Stimulated activated memory B cell treated with anti-CD40 and anti-IgM and Interleukin-4, amounts not matched to agents 10 μg/mL and 1 μg/mL and 100 μg/mL, for 72 hours (primary cell): ENCODE measurements around the gene DTX1.

Experiments used
- ATAC-seq: fragments of 150-1000 bp; cut with Tn5 transposase; 2 replicates; pipeline ENCODE4 v1.10.0; 2021
- H3K27ac Mint-ChIP-seq: one replicate; pipeline ENCODE4 v1.8.0; 2022; ENCODE audit warnings: mild to moderate bottlenecking, mixed read lengths
- H3K27me3 Mint-ChIP-seq: one replicate; pipeline ENCODE4 v1.8.0; 2022; ENCODE audit warnings: mixed read lengths
- H3K36me3 Mint-ChIP-seq: one replicate; pipeline ENCODE4 v1.8.0; 2022; ENCODE audit warnings: mixed read lengths
- H3K4me1 Mint-ChIP-seq: one replicate; pipeline ENCODE4 v1.8.0; 2022; ENCODE audit warnings: mixed read lengths
- H3K4me3 Mint-ChIP-seq: one replicate; pipeline ENCODE4 v1.8.0; 2022; ENCODE audit warnings: mild to moderate bottlenecking, moderate library complexity, mixed read lengths
- H3K9me3 Mint-ChIP-seq: one replicate; pipeline ENCODE4 v1.8.0; 2022; ENCODE audit warnings: mixed read lengths

DTX1 gene

DNA sequence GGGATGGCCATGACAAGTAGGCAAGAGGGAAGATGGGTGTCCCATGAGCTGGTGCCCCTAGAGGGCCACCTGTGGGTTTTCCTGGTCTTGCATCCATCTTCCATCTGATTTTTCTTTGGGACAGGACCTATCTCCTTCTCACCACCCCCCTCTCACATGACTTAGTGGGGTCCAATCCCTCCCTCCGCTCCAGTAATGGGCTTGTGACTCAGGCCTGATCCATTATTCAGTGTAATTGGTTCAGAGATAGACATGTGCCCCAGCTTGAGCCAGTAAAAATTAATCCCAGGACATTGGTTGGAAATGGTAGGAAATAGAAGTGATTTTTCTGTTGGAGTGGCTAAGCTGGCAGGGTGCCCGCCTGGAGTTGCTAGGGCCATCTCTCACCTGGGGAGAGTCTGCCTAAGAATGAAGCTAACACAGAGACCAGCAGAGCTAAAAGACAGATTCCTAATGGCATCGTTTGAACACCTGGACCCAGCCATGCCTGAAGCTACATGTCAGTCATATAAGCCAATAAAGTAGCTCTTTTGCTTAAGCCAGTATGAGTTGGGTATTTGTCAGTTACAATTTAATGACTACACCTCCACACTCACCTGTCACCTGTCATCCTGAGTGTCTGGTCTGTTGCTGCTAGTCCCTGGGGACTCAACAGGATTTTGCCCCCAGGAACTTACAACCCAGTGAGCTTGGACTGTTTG, 64.3 kb downstream of the DTX1 start:
- peaks cover 58% of the 10 kb centered on the region for H3K36me3 Mint-ChIP-seq
- H3K27ac Mint-ChIP-seq, result no peak overlapping the region
- ATAC-seq, result peak; percentile 31
- peaks cover 25% of the 10 kb centered on the region for H3K27me3 Mint-ChIP-seq
- no peak overlapping the region for H3K4me3 Mint-ChIP-seq
- no peaks in the 10 kb centered on the region for H3K9me3 Mint-ChIP-seq
- peaks cover 5% of the 10 kb centered on the region for H3K4me1 Mint-ChIP-seq

DNA sequence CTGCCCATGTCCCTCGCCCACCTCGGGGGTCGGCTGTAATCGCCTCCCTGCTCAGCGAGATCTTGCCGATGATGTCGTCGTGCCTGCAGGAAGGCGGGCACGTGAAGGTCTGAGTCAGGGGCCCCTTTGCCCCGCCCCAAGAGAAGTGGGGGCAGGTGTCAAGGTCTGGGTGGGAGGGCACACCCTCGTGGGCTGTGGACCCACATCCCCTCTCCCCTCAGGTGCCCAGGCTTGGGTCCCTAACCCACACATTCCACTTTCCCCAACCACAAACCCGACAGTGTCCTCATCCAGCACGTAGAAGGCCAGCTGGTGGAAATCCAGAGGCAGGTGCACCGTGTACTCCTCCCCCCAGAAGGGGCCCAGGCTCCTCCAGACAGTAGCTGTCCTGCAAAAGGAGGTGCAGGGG, 71.3 kb downstream of the DTX1 start:
- peaks cover 47% of the 10 kb centered on the region for H3K4me1 Mint-ChIP-seq
- peaks cover 55% of the 10 kb centered on the region for H3K36me3 Mint-ChIP-seq
- H3K4me3 Mint-ChIP-seq, result no peak overlapping the region
- no peaks in the 10 kb centered on the region for H3K9me3 Mint-ChIP-seq
- H3K27me3 Mint-ChIP-seq, result peaks cover 6% of the 10 kb centered on the region
- no peak for ATAC-seq
- H3K27ac Mint-ChIP-seq, result no peak overlapping the region

DNA sequence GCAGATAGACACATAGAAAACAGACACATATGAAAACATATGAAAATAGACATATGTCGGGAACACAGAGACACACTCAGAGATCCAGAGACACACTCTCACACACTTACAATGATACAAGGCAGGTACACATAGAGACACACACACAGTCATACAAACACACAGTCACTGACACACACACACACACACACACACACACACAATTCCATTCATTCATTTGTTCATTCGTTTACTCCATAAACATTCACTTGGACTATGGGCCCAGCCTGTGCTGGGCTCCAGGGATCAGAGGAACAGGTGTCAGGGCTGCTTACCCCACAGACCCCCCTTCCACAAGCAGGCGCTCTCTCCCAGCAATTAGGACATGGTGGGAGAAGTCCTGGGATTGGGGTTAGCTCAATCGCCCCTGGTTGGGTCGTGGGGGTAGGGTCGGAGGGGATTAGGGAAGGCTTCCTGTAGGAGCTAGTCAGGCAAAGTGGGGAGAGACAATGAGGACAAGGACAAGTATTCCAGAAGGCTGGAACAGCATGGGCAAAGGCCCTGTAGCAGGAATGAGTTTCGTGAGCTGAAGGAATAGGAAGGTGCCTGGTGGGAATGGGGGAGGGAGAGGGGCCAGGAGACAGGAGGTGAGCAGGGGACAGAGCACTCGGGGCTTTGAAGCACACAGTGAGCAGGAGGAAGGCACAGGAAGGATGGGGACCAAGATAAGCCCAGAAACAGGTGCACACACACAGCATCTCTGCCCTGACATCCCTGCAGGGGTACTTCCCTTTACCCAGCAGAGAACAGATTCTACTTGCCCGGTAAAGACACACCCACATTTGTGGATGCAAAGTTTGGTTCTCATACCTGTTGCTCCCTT, 72.5 kb downstream of the DTX1 start:
- Mint-ChIP-seq H3K27ac (no peak overlapping the region), H3K9me3 (no peaks in the 10 kb centered on the region), H3K27me3 (no peaks in the 10 kb centered on the region), H3K36me3 (peaks cover 50% of the 10 kb centered on the region), H3K4me1 (peaks cover 49% of the 10 kb centered on the region), H3K4me3 (no peak overlapping the region)
- peak; percentile 31 for ATAC-seq

DNA sequence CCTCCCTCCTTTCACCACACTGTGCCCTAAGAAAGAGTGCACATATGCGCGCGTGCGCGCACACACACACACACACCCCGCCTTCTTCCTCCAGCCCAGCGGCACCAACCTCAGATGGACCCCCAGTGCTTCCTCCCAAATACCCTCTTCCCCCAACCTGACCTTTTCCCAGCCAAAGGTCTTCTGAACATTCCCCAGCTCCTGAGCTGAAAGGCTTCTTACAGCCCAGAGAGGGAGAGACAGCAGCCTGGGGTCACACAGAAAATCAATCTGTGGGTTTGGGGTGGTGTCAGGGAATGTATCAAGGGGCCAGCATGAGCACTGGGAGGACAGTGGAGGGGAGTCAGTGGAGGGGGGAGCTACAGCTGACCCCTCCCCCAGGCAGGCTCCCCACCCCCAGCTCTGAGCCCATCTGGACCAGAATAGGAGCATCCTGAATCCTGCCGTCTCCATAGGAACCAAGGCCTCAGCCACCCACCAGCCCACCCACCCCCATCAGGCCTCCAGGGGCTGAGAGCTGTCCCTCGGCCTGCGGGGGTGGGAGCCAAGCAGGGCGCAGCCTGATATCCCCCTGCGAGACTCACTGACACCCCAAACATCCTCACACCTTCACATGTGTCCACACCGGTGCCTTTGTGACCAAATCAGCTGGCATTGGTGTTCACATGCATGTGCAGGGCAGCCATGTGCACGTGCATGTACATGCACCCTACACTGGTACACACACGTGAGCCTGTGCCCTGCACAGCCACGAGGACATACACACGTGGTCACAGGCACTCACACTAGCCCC, 73.3 kb downstream of the DTX1 start:
- H3K36me3 Mint-ChIP-seq, result peaks cover 43% of the 10 kb centered on the region
- peak overlapping the region; percentile 70 for H3K4me3 Mint-ChIP-seq
- ATAC-seq, result peak; percentile 5
- peaks cover 49% of the 10 kb centered on the region for H3K4me1 Mint-ChIP-seq
- no peaks in the 10 kb centered on the region for H3K9me3 Mint-ChIP-seq
- H3K27ac Mint-ChIP-seq, result peak overlapping the region; percentile 69
- H3K27me3 Mint-ChIP-seq, result no peaks in the 10 kb centered on the region

DNA sequence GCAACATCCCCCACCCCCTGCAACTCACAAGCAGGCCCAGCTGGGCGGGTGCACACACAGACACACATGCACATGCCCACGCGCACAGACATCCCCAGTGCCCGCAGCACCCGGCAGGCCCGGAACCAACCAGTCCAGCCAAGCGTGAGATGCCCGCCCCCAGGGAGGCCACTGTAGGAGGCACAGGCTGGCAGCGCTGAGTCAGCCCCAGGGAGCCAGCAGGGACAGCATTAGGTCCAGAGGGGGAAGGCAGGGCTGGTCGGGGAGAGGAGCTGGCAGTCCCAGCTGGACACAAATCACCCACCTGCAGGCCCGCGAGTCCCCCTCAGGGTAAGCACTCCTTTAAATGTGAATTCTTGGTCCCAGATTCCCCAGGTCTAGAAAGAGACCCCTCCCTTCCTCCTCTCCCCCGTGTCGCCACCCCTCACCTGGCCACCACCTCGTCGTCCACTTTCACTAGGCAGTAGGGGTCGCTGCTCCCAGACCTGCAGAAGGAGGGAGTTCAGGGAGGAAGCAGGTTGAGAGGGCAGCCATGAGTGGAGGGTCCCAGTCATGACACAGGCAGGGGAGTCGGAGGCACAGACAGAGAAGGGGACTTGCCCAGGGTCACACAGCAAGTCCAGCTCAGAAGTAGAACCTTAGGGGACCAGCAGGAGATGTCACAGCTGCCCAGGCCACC, 74.1 kb downstream of the DTX1 start:
- peak overlapping the region; percentile 69 for H3K27ac Mint-ChIP-seq
- peak overlapping the region; percentile 70 for H3K4me3 Mint-ChIP-seq
- H3K27me3 Mint-ChIP-seq, result no peaks in the 10 kb centered on the region
- peaks cover 36% of the 10 kb centered on the region for H3K36me3 Mint-ChIP-seq
- H3K9me3 Mint-ChIP-seq, result no peaks in the 10 kb centered on the region
- peaks cover 55% of the 10 kb centered on the region for H3K4me1 Mint-ChIP-seq
- peak; percentile 91 for ATAC-seq

DNA sequence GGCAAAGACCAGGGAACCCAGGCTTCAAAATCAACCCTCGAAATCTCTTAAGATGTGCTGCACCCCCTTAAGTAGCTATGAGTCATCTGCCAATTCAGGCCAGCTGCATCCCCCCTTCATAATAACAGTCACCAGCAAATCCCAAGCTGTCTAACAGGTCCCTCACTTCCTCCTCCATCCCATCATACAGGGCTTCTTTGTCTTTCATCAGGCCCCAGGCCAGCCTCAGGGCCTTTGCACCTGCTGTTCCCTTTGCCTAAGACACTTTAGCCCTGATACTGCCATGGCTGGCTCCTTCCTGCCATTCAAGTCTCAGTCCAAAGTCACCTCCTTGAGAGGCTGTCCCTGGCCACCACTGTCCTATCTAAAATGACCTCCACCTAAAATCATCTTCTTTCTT, 75.0 kb downstream of the DTX1 start:
- Mint-ChIP-seq H3K27ac (peak overlapping the region; percentile 69), H3K4me1 (peaks cover 64% of the 10 kb centered on the region), H3K27me3 (no peaks in the 10 kb centered on the region), H3K36me3 (peaks cover 33% of the 10 kb centered on the region), H3K4me3 (peak overlapping the region; percentile 47), H3K9me3 (no peaks in the 10 kb centered on the region)
- no peak for ATAC-seq

DNA sequence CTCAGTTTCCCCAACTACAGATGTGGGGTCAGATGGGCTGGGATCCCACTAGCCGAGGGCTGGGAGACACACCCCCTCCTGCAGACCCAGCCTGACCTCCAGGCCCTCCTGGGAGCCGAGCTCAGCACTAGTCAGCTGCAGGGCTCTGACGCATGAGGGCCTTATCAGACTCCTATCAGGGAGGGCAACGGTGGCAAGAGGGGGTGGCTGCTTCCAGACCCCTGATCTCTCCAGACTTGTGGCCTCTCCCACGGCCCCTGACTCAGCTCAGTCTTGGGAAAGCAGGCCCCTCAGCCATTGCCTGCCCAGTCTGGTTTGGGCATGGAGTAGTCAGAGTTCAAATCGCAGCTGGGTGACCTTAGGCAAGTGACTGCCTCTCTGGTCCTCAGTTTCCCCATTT, 76.5 kb downstream of the DTX1 start:
- Mint-ChIP-seq H3K27ac (no peak overlapping the region), H3K9me3 (no peaks in the 10 kb centered on the region), H3K27me3 (no peaks in the 10 kb centered on the region), H3K36me3 (peaks cover 33% of the 10 kb centered on the region), H3K4me1 (peaks cover 74% of the 10 kb centered on the region), H3K4me3 (peak overlapping the region; percentile 23)
- ATAC-seq, result no peak

DNA sequence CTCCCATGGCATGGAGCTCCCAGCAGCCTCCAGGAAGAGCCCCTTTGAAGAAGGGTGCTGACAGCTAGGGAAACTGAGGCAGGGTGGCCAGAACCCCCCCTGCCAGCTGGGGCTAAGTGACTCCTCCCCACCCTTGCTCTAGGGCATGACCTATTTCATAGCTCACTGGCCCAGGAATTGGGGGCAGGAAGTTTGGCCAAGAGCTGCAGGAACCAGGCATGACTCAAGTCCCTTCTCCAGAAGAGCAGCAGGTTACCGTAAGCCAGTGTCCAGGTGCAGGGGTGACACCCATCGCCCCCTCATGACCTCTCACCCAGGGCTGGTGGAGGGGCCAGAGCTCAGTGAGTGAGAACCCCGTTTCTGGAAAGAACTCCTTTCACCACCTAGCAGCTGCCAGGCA, 77.1 kb downstream of the DTX1 start:
- Mint-ChIP-seq H3K27me3 (no peaks in the 10 kb centered on the region), H3K4me1 (peaks cover 71% of the 10 kb centered on the region), H3K9me3 (no peaks in the 10 kb centered on the region), H3K27ac (no peak overlapping the region), H3K36me3 (peaks cover 27% of the 10 kb centered on the region), H3K4me3 (peak overlapping the region; percentile 88)
- no peak for ATAC-seq

DNA sequence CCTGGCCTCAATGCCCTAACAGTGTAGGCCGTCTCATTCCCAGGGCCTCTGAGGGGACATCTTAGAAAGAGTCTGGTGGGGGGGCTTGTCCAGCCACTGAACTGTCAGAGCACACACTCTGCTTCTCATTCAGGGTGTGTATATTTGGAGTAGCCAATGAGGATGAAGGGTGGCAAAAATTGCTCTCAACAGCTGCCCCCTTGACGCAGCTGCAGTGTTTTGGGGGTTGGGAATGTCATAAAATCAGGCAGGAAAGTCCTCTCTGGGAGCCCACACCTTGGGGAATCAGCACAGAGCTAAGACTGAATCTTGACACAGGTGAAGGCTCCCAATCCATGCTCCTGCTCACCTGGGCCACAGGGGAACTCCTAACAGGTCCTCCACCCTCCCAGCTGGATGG, 77.5 kb downstream of the DTX1 start:
- Mint-ChIP-seq H3K9me3 (no peaks in the 10 kb centered on the region), H3K4me3 (peak overlapping the region; percentile 88), H3K4me1 (peaks cover 66% of the 10 kb centered on the region), H3K36me3 (peaks cover 25% of the 10 kb centered on the region), H3K27me3 (no peaks in the 10 kb centered on the region), H3K27ac (no peak overlapping the region)
- ATAC-seq, result no peak

DNA sequence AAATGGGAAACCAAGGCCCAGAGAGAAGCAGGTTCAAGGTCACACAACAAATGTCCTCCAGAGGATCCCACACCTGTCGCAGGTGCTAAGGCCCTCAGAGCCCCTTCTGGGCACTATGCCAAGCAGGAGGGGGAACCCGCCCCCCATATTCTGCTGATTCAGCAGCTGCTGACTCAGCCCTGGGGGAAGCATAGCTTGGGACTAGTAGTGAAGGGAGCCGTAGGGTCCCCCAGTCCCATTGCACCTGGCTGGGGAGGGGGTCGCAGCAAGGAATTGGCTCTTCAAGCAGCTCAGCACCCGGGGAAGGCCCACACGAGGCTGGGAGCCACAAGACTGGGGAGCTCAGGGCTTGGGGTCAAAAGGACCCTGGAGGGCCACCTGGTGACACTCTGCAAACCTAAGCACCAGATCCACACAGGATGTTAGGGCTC, 78.0 kb downstream of the DTX1 start:
- Mint-ChIP-seq H3K27ac (peak overlapping the region; percentile 95), H3K27me3 (no peaks in the 10 kb centered on the region), H3K36me3 (peaks cover 25% of the 10 kb centered on the region), H3K4me1 (peaks cover 62% of the 10 kb centered on the region), H3K4me3 (peak overlapping the region; percentile 88), H3K9me3 (no peaks in the 10 kb centered on the region)
- no peak for ATAC-seq

DNA sequence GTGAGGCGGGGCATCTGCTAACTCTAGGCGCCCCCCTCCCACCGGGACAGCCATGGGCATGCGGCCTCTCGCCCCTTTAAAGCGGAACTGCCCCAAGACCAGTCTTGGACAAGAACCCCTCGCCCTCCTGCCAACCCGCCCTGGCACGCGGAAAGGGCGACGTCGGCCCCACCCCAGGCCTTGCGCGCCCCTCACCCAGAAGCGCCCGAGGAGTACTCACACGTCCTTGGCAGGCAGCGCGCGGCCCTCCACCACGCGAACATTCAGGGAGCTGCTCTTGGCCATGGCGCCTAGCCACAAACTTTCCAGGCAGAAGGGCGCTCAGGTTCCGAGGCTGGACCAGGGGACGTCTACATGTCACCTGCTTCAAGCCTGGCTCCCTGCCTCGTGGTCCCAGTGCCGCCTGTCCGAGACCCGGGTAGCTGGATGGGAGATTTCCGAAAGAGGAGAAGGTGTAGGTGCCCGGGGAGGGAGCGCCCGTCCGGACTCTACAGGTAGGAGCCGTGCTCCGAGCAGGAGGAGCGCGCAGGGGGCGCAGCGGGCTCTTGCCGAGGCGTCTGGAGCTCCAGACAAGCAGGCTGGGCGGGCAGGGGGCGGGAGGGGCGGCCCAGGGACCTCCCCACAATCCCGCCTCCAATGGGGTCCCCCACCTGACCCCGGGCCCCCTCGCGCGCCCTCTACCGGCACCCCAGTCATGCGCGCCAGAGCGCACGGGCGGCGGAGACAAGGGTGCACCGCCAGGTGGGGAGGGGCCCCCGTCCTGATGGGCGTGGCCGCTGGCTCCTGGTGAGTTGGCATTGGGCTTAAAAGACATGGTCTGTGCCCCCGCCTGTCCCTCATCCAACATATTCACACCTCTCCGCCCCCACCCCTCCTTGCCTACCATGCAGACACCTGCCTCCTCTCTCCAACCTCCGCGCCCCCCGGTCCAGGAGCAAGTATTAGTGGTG, 78.9 kb downstream of the DTX1 start, which contains the start of gene RASAL1:
Gene RASAL1, minus strand, starts transcription at position 584 of the 950 bp plus-strand sequence. Its CDS starts 299 bp downstream, at position 285.
- H3K27ac Mint-ChIP-seq, result peak within 1 kb of the TSS; percentile 95
- no peaks in the 10 kb centered on the region for H3K27me3 Mint-ChIP-seq
- ATAC-seq, result peak; percentile 89
- H3K9me3 Mint-ChIP-seq, result no peaks in the 10 kb centered on the region
- peaks cover 20% of the 10 kb centered on the region for H3K36me3 Mint-ChIP-seq
- H3K4me1 Mint-ChIP-seq, result peaks cover 56% of the 10 kb centered on the region
- H3K4me3 Mint-ChIP-seq, result peak within 1 kb of the TSS; percentile 88

DNA sequence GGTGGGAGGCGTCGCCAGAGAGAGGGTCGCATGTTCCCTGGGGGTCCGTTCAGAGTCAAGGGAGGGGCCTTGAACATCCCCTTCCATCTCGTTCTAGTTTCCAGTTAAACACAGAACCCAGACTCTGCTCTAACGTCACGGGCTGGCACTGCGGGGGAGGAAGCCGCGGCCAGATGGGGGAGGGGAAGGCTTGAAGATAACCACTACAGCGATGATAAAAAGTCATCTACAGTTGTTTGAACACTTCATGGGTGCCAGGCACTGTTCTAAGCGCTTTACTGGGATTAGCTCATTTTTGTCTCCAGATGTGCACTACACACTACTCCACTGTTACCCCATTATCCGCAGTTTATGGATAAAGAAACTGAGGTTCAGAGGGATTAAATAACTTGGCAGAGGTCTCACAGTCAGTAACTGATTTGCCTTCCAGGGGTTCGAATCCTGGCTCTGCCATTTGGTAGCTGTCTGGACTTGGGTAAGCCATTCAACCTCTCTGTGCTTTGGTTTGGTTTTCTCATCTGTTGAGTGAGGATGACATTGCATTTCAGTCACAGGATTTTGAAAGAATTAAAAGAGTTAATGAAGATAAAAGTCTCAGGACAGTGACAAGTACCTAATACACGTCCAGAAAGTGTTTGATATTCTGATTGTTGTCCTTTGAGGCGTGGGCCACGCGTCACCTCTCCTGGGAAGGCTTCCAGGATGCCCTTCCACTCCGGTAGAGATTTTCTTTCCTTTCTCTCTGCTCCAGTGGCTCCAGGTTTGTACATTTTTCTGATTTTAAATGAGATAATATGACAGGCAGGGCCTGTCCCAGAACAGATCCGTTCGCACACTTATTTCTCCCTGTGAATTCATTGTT, 79.8 kb downstream of the DTX1 start:
- Mint-ChIP-seq H3K4me1 (peaks cover 51% of the 10 kb centered on the region), H3K4me3 (peak overlapping the region; percentile 88), H3K27me3 (no peaks in the 10 kb centered on the region), H3K36me3 (peaks cover 14% of the 10 kb centered on the region), H3K9me3 (no peaks in the 10 kb centered on the region), H3K27ac (peak overlapping the region; percentile 95)
- peak; percentile 82 for ATAC-seq

DNA sequence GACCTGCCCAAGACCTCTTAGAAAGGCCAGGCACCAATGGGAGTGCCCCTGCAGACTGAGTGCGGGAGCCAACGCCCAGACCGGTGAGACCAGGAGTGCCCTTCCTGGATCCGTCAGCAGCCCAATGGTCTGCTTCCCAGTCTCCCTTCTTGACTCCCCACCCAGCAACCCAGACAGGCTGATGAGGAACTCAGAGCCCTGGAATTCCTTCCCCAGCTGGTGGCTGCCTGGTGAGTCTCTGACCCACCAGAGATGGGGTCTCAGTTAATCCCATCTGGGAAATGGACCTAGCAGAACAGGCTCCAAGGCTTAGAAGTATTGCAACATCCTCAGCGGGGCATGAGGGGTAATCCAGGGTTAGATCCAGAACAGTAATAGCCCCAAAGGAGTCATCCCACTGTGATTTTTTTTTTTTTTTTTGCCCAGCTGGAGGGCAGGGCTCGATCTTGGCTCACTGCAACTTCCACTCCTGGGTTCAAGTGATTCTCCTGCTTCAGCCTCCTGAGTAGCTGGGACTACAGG, 80.5 kb downstream of the DTX1 start:
- Mint-ChIP-seq H3K4me1 (peaks cover 51% of the 10 kb centered on the region), H3K27me3 (no peaks in the 10 kb centered on the region), H3K27ac (peak overlapping the region; percentile 95), H3K9me3 (no peaks in the 10 kb centered on the region), H3K36me3 (peaks cover 9% of the 10 kb centered on the region), H3K4me3 (no peak overlapping the region)
- no peak for ATAC-seq
